Measurements from ENCODE around the gene SORBS2.

The SORBS2 gene

GRCh38 chr4:185805262-185805802 lies 6.7 kb downstream of the SORBS2 start:
- no peak for DNase-seq (ENCODE audit: low read depth in 4 of 4, low spot score in 1 of 4)

DNA sequence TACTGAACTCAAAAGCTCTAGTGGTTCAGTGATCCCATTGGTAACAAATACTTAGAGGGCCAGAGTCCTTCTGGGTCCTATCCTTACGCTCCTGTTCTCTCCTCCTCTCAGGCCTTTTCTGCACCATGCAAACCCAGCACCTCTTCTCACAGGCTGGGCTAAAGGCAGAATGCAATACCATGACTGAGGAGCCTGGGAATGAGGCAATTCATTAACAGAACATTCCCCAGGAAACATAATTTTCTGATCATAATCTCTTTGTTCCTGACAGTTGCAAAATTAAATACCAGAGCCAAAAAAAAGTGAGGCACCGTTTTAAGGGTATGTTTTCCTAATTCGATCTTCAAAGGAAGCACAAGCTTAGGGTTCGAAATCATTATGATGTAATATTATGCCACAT lies 9.0 kb downstream of the SORBS2 start:
- no peak for DNase-seq (ENCODE audit: low read depth in 4 of 4, low spot score in 1 of 4)

GRCh38 chr4:185801471-185801870 lies 10.5 kb downstream of the SORBS2 start:
- DNase-seq (ENCODE audit: low read depth in 4 of 4, low spot score in 1 of 4), result no peak

DNA sequence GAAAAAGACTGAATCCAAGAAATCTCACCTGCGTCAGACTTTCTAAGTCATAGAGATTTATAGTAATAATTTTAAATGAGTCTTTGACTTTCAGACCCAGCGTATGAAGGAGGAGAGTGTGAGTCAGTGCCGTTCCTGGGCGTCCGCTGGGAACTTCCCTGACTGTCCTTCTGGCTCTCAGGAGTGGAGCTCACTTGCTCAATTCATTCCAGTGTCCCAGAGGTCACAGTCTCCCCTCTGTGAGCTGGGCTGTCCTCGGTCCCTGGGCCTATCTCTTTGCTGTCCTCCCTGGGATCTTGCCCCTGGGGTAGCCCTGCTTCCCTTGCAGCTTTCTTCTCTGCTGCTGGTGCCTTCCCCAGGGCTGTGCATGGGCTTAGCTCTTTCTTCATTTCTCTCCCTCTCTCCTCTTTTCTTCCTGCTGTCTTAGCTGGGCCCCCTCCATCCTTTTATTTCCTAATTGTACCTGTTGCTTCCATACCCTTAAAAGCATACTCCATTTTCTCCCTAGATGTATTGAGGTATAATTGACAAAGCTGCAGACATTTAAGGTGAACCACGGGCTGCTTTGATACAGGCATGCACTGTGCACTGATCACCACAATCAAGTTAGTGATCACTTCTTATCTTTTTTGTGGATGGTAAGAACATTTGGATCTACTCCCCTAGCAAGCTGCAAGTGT lies 11.6 kb downstream of the SORBS2 start:
- no peak for DNase-seq (ENCODE audit: low read depth in 4 of 4, low spot score in 1 of 4)

GRCh38 chr4:185799442-185799841 lies 12.6 kb downstream of the SORBS2 start:
- no peak for DNase-seq (ENCODE audit: low read depth in 4 of 4, low spot score in 1 of 4)

GRCh38 chr4:185797596-185798338 lies 14.2 kb downstream of the SORBS2 start:
- DNase-seq (ENCODE audit: low read depth in 4 of 4, low spot score in 1 of 4), result no peak

DNA sequence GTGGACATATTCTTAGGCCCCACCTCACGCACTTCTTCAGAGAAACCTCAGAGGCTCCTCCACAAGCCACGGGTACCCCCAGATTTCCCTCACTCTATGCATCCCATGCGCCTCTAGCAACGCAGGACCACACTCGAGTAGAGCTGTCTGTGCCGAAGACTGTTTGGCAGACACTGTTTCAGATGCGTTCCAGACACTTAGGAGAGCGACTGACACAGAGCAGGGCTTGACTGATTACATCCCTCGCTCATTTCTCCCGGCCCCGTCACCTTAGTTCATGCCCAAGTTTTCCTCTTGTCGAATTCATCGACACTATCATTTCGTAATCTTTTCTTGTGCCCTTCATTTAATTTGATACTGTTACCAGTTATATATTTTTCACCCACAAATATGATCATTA lies 15.0 kb downstream of the SORBS2 start:
- DNase-seq (ENCODE audit: low read depth in 4 of 4, low spot score in 1 of 4), result no peak

DNA sequence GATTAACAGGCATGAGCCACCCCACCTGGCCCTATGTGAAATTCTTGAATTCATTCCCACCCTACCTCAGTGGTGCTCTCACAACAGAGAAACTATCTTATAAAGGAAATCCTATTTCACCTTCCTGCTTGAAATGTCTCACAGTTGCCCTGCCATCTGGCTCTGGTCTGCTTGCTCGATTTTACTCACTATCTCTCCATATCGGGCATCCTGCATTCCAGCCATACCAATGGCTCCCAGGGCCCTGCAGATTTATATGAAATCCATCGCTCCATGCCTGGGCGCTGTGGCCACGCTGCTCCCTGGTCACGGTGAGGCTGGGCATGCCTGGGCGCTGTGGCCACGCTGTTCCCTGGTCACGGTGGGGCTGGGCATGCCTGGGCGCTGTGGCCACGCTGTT lies 15.8 kb downstream of the SORBS2 start:
- no peak for DNase-seq (ENCODE audit: low read depth in 4 of 4, low spot score in 1 of 4)

DNA sequence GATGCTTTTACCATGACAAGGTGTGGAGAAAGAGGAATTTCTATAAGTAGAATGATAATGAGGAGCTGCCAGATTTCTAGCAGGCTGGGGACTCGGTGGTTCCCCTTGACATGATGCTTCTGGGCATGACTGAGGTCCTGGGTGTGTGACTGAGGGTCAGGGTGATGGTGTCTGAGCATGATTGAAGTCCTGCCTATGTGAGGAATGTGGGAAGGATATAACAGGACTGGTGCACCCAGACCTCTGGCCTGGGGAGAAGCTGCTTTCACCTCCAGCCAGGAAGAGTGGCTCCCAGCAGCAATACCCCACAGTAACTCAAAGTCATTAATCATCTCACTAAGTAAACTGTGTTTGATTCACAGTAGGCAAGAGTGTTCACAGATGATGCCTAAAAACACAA lies 17.4 kb downstream of the SORBS2 start:
- no peak for DNase-seq (ENCODE audit: low read depth in 4 of 4, low spot score in 1 of 4)

DNA sequence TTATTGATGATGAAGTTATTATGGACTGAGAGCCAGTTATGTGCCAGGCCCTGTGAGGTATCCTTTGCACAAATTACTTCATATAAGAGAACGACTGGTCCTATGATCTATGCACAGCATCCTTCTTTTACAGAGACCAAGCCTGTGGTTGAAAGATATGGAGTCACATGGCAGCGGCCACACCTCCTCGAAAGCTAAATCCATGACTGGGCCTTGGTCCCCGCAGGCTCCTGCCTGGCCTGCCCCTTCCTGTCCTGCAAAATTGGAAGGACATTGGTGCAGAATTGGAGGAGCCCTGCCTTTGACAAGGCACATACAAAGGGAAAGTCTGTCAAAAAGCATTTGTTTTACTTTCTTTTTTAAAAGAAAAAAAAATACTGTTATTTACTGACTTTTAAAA lies 18.3 kb downstream of the SORBS2 start:
- DNase-seq (ENCODE audit: low read depth in 4 of 4, low spot score in 1 of 4), result no peak

GRCh38 chr4:185793116-185793485 lies 18.9 kb downstream of the SORBS2 start:
- DNase-seq (ENCODE audit: low read depth in 4 of 4, low spot score in 1 of 4), result no peak

- DNase-seq (ENCODE audit: low read depth in 4 of 4, low spot score in 1 of 4), result no peak
Observed at GRCh38 chr4:185792384-185793115, 19.4 kb downstream of the SORBS2 start.

GRCh38 chr4:185787926-185788679 lies 23.9 kb downstream of the SORBS2 start:
- DNase-seq (ENCODE audit: low read depth in 4 of 4, low spot score in 1 of 4), result no peak

GRCh38 chr4:185786422-185786821 lies 25.6 kb downstream of the SORBS2 start:
- DNase-seq (ENCODE audit: low read depth in 4 of 4, low spot score in 1 of 4), result no peak

- DNase-seq (ENCODE audit: low read depth in 4 of 4, low spot score in 1 of 4), result no peak
Observed at GRCh38 chr4:185783574-185783973, 28.4 kb downstream of the SORBS2 start.

GRCh38 chr4:185782523-185782922 lies 29.5 kb downstream of the SORBS2 start:
- DNase-seq (ENCODE audit: low read depth in 4 of 4, low spot score in 1 of 4), result no peak

DNA sequence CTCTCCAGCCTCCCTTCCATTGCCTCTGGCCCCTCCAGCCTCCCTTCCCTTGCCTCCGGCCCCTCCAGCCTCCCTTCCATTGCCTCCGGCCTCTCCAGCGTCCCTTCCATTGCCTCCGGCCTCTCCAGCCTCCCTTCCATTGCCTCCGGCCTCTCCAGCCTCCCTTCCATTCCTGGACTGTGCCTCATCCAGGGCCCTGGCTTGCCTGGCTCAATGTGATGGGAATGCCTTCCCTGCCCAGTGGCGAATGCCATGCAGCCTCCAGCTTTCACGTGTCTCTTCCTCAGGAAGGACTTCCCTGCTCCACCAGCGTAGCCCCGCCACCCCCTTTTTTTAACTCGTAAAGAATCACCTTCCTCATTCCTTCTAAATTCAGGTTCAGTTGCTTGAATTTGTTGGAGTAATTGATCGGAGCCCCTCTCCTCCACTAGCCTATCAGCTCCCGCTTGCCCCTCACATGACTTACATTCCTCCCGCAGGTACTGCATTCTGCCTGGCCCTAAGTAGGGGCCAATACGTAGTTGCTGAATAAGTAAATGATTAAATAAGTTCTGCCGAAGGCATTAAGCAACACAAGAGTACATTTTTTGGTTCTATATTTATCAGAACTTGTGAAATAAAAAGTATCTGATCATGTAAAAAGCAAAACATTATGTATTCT lies 30.3 kb downstream of the SORBS2 start:
- no peak for DNase-seq (ENCODE audit: low read depth in 4 of 4, low spot score in 1 of 4)

- no peak for DNase-seq (ENCODE audit: low read depth in 4 of 4, low spot score in 1 of 4)
Observed at GRCh38 chr4:185780472-185780871, 31.5 kb downstream of the SORBS2 start.

GRCh38 chr4:185779517-185779916 lies 32.5 kb downstream of the SORBS2 start:
- DNase-seq (ENCODE audit: low read depth in 4 of 4, low spot score in 1 of 4), result no peak

- no peak for DNase-seq (ENCODE audit: low read depth in 4 of 4, low spot score in 1 of 4)
Observed at GRCh38 chr4:185778307-185778706, 33.7 kb downstream of the SORBS2 start.
